WTC11 (cell line): ENCODE results near the gene CCT3. TPM values are rescaled to one million over a fixed set of nuclear protein-coding genes. Genes with fewer than 3 reads are reported as not detected.
A peak's percentile ranks its signal among the peaks of the same experiment; 100 is the strongest.

Experiments used
- ATAC-seq: fragments of 200-7000 bp; cut with Tn5 transposase; 2 replicates; pipeline ENCODE4 v1.10.0; 2021; ENCODE audit warnings: mild to moderate bottlenecking, moderate library complexity
- CTCF ChIA-PET: fragments of 300-600 bp; sonication (Branson Sonifier 250); formaldehyde crosslinking; loops from one replicate; lab custom pipeline; 2021; ENCODE audit warnings: antibody characterized with exemption; lab: Charles Lee
- POLR2A ChIA-PET: fragments of 350-600 bp; sonication (Branson Sonifier 250); formaldehyde crosslinking; loops from one replicate; lab custom pipeline; 2021; ENCODE audit warnings: antibody characterized with exemption; lab: Charles Lee
- DNase-seq: peaks from one replicate; pipeline ENCODE4 v3.0.0; 2021; ENCODE audit warnings: low spot score
- H3K27ac Mint-ChIP-seq: 2 replicates; pipeline ENCODE4 v1.8.0; 2021; ENCODE audit warnings: mixed read lengths
- H3K27me3 Mint-ChIP-seq: 2 replicates; pipeline ENCODE4 v1.8.0; 2021; ENCODE audit warnings: low read depth, mild to moderate bottlenecking, moderate library complexity, mixed read lengths
- H3K36me3 Mint-ChIP-seq: 2 replicates; pipeline ENCODE4 v1.8.0; 2021; ENCODE audit warnings: mixed read lengths
- H3K4me1 Mint-ChIP-seq: 2 replicates; pipeline ENCODE4 v1.8.0; 2022; ENCODE audit warnings: mixed read lengths
- H3K4me3 Mint-ChIP-seq: 2 replicates; pipeline ENCODE4 v1.8.0; 2021; ENCODE audit warnings: mild to moderate bottlenecking, moderate library complexity, mixed read lengths
- H3K9me3 Mint-ChIP-seq: 2 replicates; pipeline ENCODE4 v1.8.0; 2021; ENCODE audit warnings: mixed read lengths
- ARID4B ChIP-seq: sonication (generic); formaldehyde crosslinking; IDR thresholded peaks from 2 replicates; pipeline ENCODE4 v1.8.0; 2023; ENCODE audit warnings: missing genetic modification reagents, mild to moderate bottlenecking, borderline replicate concordance
- CBFB ChIP-seq: sonication (generic); formaldehyde crosslinking; IDR thresholded peaks from 2 replicates; pipeline ENCODE4 v1.8.1; 2022; ENCODE audit warnings: mild to moderate bottlenecking, low read depth, missing genetic modification reagents
- CTCF ChIP-seq: fragments of 200-600 bp; IDR thresholded peaks from 2 replicates; pipeline ENCODE4 v1.8.0; 2022; ENCODE audit warnings: antibody characterized with exemption
- ESRRA ChIP-seq: sonication (generic); formaldehyde crosslinking; IDR thresholded peaks from 2 replicates; pipeline ENCODE4 v1.8.1; 2022; ENCODE audit warnings: mild to moderate bottlenecking, missing genetic modification reagents, borderline replicate concordance
- FOXJ3 ChIP-seq: sonication (generic); formaldehyde crosslinking; IDR thresholded peaks from 2 replicates; pipeline ENCODE4 v1.9.0; 2021; ENCODE audit warnings: missing genetic modification reagents, mild to moderate bottlenecking, borderline replicate concordance
- NFE2L1 ChIP-seq: sonication (generic); formaldehyde crosslinking; IDR thresholded peaks from 2 replicates; pipeline ENCODE4 v1.8.1; 2023; ENCODE audit warnings: missing genetic modification reagents
- ZMAT4 ChIP-seq: fragments of 250-450 bp; sonication (Bioruptor Pico); IDR thresholded peaks from 2 replicates; pipeline ENCODE4 v1.9.0; 2021; ENCODE audit warnings: mild to moderate bottlenecking
- ZNF416 ChIP-seq: fragments of 250-450 bp; sonication (Bioruptor Pico); IDR thresholded peaks from 2 replicates; pipeline ENCODE4 v1.9.0; 2021; ENCODE audit warnings: mild to moderate bottlenecking, inconsistent platforms
- ZNF532 ChIP-seq: fragments of 250-450 bp; sonication (Bioruptor Pico); IDR thresholded peaks from 2 replicates; pipeline ENCODE4 v1.9.0; 2021; ENCODE audit warnings: mild to moderate bottlenecking, borderline replicate concordance
- total RNA-seq: library from RNA; stranded (reverse); gene quantifications from 3 replicates; pipeline ENCODE4 v1.2.3, GENCODE V29; 2021
- TF ChIP-seq, protein P1 (sequence below): sonication (generic); formaldehyde crosslinking; IDR thresholded peaks from 2 replicates; pipeline ENCODE4 v1.8.0; 2022; ENCODE audit warnings: mild to moderate bottlenecking, missing genetic modification reagents

The CCT3 gene
- total RNA-seq, 1 experiment from 2014 or later = 479 TPM

DNA sequence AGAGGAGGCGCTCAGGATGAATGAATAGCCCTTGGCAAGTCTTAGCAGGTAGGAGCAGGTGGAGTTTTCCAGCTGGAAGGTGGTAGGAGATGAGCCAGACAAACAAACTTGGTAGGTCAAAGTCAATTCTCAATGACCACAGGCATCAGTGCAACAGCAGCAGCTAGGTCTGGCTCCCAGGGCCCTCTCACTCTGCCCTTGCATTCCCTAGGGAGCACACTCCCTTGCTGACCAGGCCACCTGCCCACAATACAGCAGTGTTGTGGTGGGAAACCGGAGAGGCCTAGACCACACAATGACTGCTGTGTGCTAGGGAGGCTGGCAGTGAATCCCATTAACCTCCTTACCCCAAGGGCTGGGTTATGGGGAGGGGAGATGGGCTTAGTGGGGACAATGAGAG, 77.2 kb downstream of the CCT3 start (continued):
- TF ChIP-seq ARID4B (no peak), ESRRA (CRISPR knock-in tag) (no peak)

- peak; percentile 52 for ATAC-seq
- no peaks in the 10 kb centered on the region for H3K4me1 Mint-ChIP-seq
- no peaks in the 10 kb centered on the region for H3K27me3 Mint-ChIP-seq
- DNase-seq = no peak
- H3K27ac Mint-ChIP-seq = no peak overlapping the region
- peaks cover 74% of the 10 kb centered on the region for H3K36me3 Mint-ChIP-seq
- no peaks in the 10 kb centered on the region for H3K9me3 Mint-ChIP-seq
- POLR2A ChIA-PET = no interaction called here
- H3K4me3 Mint-ChIP-seq = no peak overlapping the region
- CTCF ChIA-PET = interaction anchor here (0.5 to 1.8 kb wide), 13 partner anchors 9 to 122 kb away, joined by 3 to 9 read pairs (median 4); partner anchors contain the start of genes PAQR6 and PMF1
- TF ChIP-seq FOXJ3 (CRISPR knock-in tag) = no peak
- TF ChIP-seq NFE2L1 (CRISPR knock-in tag) = no peak
- TF ChIP-seq ZNF532 (CRISPR knock-in tag) = no peak
- TF ChIP-seq CBFB (CRISPR knock-in tag) = no peak
- TF ChIP-seq, protein P1, sequence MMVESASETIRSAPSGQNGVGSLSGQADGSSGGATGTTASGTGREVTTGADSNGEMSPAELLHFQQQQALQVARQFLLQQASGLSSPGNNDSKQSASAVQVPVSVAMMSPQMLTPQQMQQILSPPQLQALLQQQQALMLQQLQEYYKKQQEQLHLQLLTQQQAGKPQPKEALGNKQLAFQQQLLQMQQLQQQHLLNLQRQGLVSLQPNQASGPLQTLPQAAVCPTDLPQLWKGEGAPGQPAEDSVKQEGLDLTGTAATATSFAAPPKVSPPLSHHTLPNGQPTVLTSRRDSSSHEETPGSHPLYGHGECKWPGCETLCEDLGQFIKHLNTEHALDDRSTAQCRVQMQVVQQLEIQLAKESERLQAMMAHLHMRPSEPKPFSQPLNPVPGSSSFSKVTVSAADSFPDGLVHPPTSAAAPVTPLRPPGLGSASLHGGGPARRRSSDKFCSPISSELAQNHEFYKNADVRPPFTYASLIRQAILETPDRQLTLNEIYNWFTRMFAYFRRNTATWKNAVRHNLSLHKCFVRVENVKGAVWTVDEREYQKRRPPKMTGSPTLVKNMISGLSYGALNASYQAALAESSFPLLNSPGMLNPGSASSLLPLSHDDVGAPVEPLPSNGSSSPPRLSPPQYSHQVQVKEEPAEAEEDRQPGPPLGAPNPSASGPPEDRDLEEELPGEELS (CRISPR knock-in tag) = no peak
- TF ChIP-seq ZNF416 = no peak
- no peak for TF ChIP-seq ZMAT4 (CRISPR knock-in tag)
- no peak for TF ChIP-seq CTCF
These were observed 78.3 kb downstream of the CCT3 start for GRCh38 chr1:156259805-156260204.

Other genes with a start within 250 kb of the CCT3 start
- 40.7 to 68.8 TPM (median 46.2 TPM) in 3 replicates for gene LMNA, start 223.6 kb downstream of the CCT3 start, total RNA-seq
- 6.9 to 12.4 TPM (median 8.7 TPM) in 3 replicates for gene SEMA4A, start 184.7 kb downstream of the CCT3 start, total RNA-seq
- 17.9 to 29.1 TPM (median 19.7 TPM) in 3 replicates for gene SLC25A44, start 144.2 kb downstream of the CCT3 start, total RNA-seq
- gene PMF1, start 125.3 kb downstream of the CCT3 start, total RNA-seq = 112 to 129 TPM (median 115 TPM) in 3 replicates
- 2.3 to 3.8 TPM (median 2.6 TPM) in 3 replicates for gene BGLAP, start 96.1 kb downstream of the CCT3 start, total RNA-seq
- gene PAQR6, start 90.2 kb downstream of the CCT3 start, total RNA-seq = 5.9 to 7.9 TPM (median 6.5 TPM) in 3 replicates
- 87.7 to 109 TPM (median 91.1 TPM) in 3 replicates for gene SMG5, start 55.5 kb downstream of the CCT3 start, total RNA-seq
- 2.2 to 2.7 TPM (median 2.4 TPM) in 3 replicates for gene TMEM79, start 54.0 kb downstream of the CCT3 start, total RNA-seq
- gene GLMP, start 42.6 kb downstream of the CCT3 start, total RNA-seq = 53.7 to 60.3 TPM (median 58.7 TPM) in 3 replicates
- gene VHLL, start 39.0 kb downstream of the CCT3 start, total RNA-seq = 0.39 TPM in 1 of 3 replicates, not detected in the others
- 1.8 to 2.7 TPM (median 2.2 TPM) in 3 replicates for gene TSACC, start 234 bp upstream of the CCT3 start, total RNA-seq
- gene RHBG, start 30.9 kb upstream of the CCT3 start, total RNA-seq = 1.7 to 2.3 TPM (median 1.9 TPM) in 3 replicates
- 20.6 to 24.1 TPM (median 24.0 TPM) in 3 replicates for gene MEF2D, start 162.5 kb upstream of the CCT3 start, total RNA-seq
- 30.8 to 33.3 TPM (median 33.3 TPM) in 3 replicates for gene IQGAP3, start 234.3 kb upstream of the CCT3 start, total RNA-seq
- 0.09 to 0.20 TPM (median 0.11 TPM) in 3 replicates for gene TTC24, start 241.4 kb upstream of the CCT3 start, total RNA-seq